H1 (cell line): ENCODE results near the gene ASPRV1. TPM values are rescaled to one million over a fixed set of nuclear protein-coding genes. Genes with fewer than 3 reads are reported as not detected.

Experiments used
- CTCF ChIA-PET: fragments of 300-600 bp; sonication (Branson Sonifier 250); formaldehyde crosslinking; loops from one replicate; lab custom pipeline; 2021; ENCODE audit not compliant: partially characterized antibody; lab: Charles Lee
- POLR2A ChIA-PET: fragments of 300-600 bp; sonication (Branson Sonifier 250); formaldehyde crosslinking; loops from one replicate; lab custom pipeline; 2021; ENCODE audit warnings: inconsistent platforms; ENCODE audit not compliant: partially characterized antibody; lab: Charles Lee
- DNase-seq, 2 experiments: peaks; one replicate each; pipeline versions ENCODE4 v3.0.0 to v3.0.0-alpha.2; 2010 to 2022; ENCODE audit warnings: low spot score in 2 of 2, low read depth in 1 of 2, mixed read lengths in 1 of 2
- FAIRE-seq: peaks from 2 replicates; lab custom pipeline; 2011; peaks lifted over from hg19 to GRCh38; lab: Jason Lieb, UNC
- H2AFZ ChIP-seq: 2 replicates; pipeline ENCODE4 v1.8.1; 2012; ENCODE audit warnings: low read length, inconsistent platforms
- H2AK5ac ChIP-seq: 2 replicates; pipeline ENCODE4 v1.6.1; 2013; ENCODE audit warnings: low read depth, low read length
- H2BK120ac ChIP-seq: replicated peaks from 2 replicates; pipeline ENCODE3; 2013; ENCODE audit warnings: low read depth, low read length, inconsistent platforms
- H2BK12ac ChIP-seq: 2 replicates; pipeline ENCODE4 v1.6.1; 2013; ENCODE audit warnings: low read depth, low read length
- H2BK15ac ChIP-seq: 2 replicates; pipeline ENCODE4 v1.6.1; 2013; ENCODE audit warnings: low read length
- H2BK20ac ChIP-seq: 2 replicates; pipeline ENCODE4 v1.6.1; 2013; ENCODE audit warnings: low read length
- H2BK5ac ChIP-seq: 2 replicates; pipeline ENCODE4 v1.6.1; 2013; ENCODE audit warnings: low read depth, low read length
- H3K14ac ChIP-seq: 2 replicates; pipeline ENCODE4 v1.6.1; 2013; ENCODE audit warnings: inconsistent platforms; ENCODE audit not compliant: insufficient read length
- H3K18ac ChIP-seq: 2 replicates; pipeline ENCODE4 v1.6.1; 2013; ENCODE audit warnings: low read length; ENCODE audit errors: extremely low read depth
- H3K23ac ChIP-seq: 2 replicates; pipeline ENCODE4 v1.6.1; 2013; ENCODE audit warnings: inconsistent platforms; ENCODE audit not compliant: insufficient read length
- H3K23me2 ChIP-seq: 2 replicates; pipeline ENCODE4 v1.6.1; 2013; ENCODE audit warnings: low read depth, low read length
- H3K27ac ChIP-seq: 2 replicates; pipeline ENCODE4 v1.6.1; 2011; ENCODE audit warnings: low read depth, low read length, inconsistent platforms
- H3K27me3 ChIP-seq, 4 experiments: replicated peaks in 1 of 4; 1 replicate in 1 of 4; 2 replicates in 3 of 4; pipeline versions ENCODE4 v1.6.1 to v1.8.1; 2011 to 2013; ENCODE audit warnings: low read length in 3 of 4, mild to moderate bottlenecking in 3 of 4, inconsistent platforms in 2 of 4, mixed read lengths in 2 of 4, moderate library complexity in 1 of 4; ENCODE audit not compliant: control insufficient read depth in 3 of 4, insufficient read depth in 3 of 4; ENCODE audit errors: extremely low read depth in 1 of 4
- H3K36me3 ChIP-seq, 4 experiments: 2 replicates each; pipeline versions ENCODE4 v1.6.1 to v1.8.1; 2011 to 2013; ENCODE audit warnings: mild to moderate bottlenecking in 4 of 4, low read length in 3 of 4, moderate library complexity in 2 of 4, control low read depth in 1 of 4, inconsistent platforms in 1 of 4; ENCODE audit not compliant: insufficient read depth in 4 of 4, control insufficient read depth in 2 of 4
- H3K4ac ChIP-seq: replicated peaks from 2 replicates; pipeline ENCODE3; 2013; ENCODE audit warnings: low read length, low read depth, mixed read lengths, inconsistent platforms; ENCODE audit not compliant: insufficient read length
- H3K4me1 ChIP-seq, 4 experiments: replicated peaks in 1 of 4; 1 replicate in 1 of 4; 2 replicates in 3 of 4; pipeline versions ENCODE4 v1.6.1 to v1.8.1; 2011 to 2013; ENCODE audit warnings: low read length in 3 of 4, inconsistent platforms in 2 of 4, mixed read lengths in 1 of 4; ENCODE audit not compliant: insufficient read depth in 4 of 4, control insufficient read depth in 3 of 4
- H3K4me2 ChIP-seq, 2 experiments: 2 replicates each; pipeline versions ENCODE4 v1.6.1 to v1.8.1; 2011 to 2013; ENCODE audit warnings: low read depth in 2 of 2, low read length in 2 of 2, control low read depth in 1 of 2, inconsistent platforms in 1 of 2, mild to moderate bottlenecking in 1 of 2; ENCODE audit not compliant: insufficient read depth in 1 of 2
- H3K4me3 ChIP-seq, 4 experiments: fragments of 200-600, 300-600 bp in 1 of 4; sonication (generic), shearing (Covaris generic), sonication (Bioruptor Twin) in 1 of 4; 2 replicates each; pipeline versions ENCODE4 v1.5.1 to v1.8.1; 2011 to 2016; ENCODE audit warnings: low read length in 4 of 4, low read depth in 3 of 4, control low read depth in 2 of 4, inconsistent platforms in 2 of 4, mild to moderate bottlenecking in 2 of 4, mixed read lengths in 1 of 4, moderate library complexity in 1 of 4; ENCODE audit not compliant: insufficient read depth in 2 of 4; ENCODE audit errors: extremely low read depth in 1 of 4
- H3K56ac ChIP-seq: replicated peaks from 2 replicates; pipeline ENCODE3; 2013; ENCODE audit warnings: low read depth, mild to moderate bottlenecking, mixed read lengths, low read length, inconsistent platforms; ENCODE audit not compliant: insufficient read length
- H3K79me1 ChIP-seq: 2 replicates; pipeline ENCODE4 v1.6.1; 2013; ENCODE audit warnings: low read depth, low read length, control low read depth
- H3K79me2 ChIP-seq, 2 experiments: 2 replicates each; pipeline versions ENCODE4 v1.6.1 to v1.8.1; 2012 to 2013; ENCODE audit warnings: low read length in 2 of 2, mild to moderate bottlenecking in 2 of 2, inconsistent platforms in 1 of 2; ENCODE audit not compliant: insufficient read depth in 2 of 2, control insufficient read depth in 1 of 2
- H3K9ac ChIP-seq, 4 experiments: replicated peaks in 1 of 4; 1 replicate in 1 of 4; 2 replicates in 3 of 4; pipeline versions ENCODE4 v1.6.1 to v1.8.1; 2011 to 2013; ENCODE audit warnings: low read depth in 3 of 4, low read length in 3 of 4, control low read depth in 2 of 4, mild to moderate bottlenecking in 2 of 4, moderate library complexity in 2 of 4, inconsistent platforms in 1 of 4; ENCODE audit errors: extremely low read depth in 1 of 4
- H3K9me3 ChIP-seq, 2 experiments: 2 replicates each; pipeline versions ENCODE4 v1.6.1 to v1.8.1; 2012 to 2013; ENCODE audit warnings: mild to moderate bottlenecking in 2 of 2, moderate library complexity in 2 of 2, control low read depth in 1 of 2, inconsistent platforms in 1 of 2, low read depth in 1 of 2, low read length in 1 of 2, mixed read lengths in 1 of 2; ENCODE audit not compliant: insufficient read depth in 2 of 2
- H4K20me1 ChIP-seq, 2 experiments: replicated peaks in 1 of 2; 2 replicates each; pipeline versions ENCODE3 to v1.8.1; 2011 to 2013; ENCODE audit warnings: inconsistent platforms in 2 of 2, low read length in 2 of 2, mild to moderate bottlenecking in 1 of 2; ENCODE audit not compliant: insufficient read depth in 2 of 2, control insufficient read depth in 1 of 2
- H4K5ac ChIP-seq: 2 replicates; pipeline ENCODE4 v1.6.1; 2013; ENCODE audit warnings: low read length, low read depth, mixed read lengths, inconsistent platforms; ENCODE audit not compliant: insufficient read length
- H4K8ac ChIP-seq: 2 replicates; pipeline ENCODE4 v1.8.0; 2013; ENCODE audit warnings: mild to moderate bottlenecking, moderate library complexity, low read length, inconsistent platforms; ENCODE audit not compliant: insufficient read depth; ENCODE audit errors: extremely low read depth
- H4K91ac ChIP-seq: replicated peaks from 2 replicates; pipeline ENCODE3; 2013; ENCODE audit warnings: low read length, mixed read lengths, inconsistent platforms; ENCODE audit not compliant: insufficient read length
- BCL11A ChIP-seq, 2 experiments: IDR thresholded peaks; one replicate each; pipeline ENCODE4 v1.6.1; 2011; ENCODE audit warnings: low read depth in 2 of 2, low read length in 2 of 2, mild to moderate bottlenecking in 2 of 2
- CBX8 ChIP-seq: fragments of 300-800, 300-1000 bp; sonication (generic); IDR thresholded peaks from 2 replicates; pipeline ENCODE4 v1.7.1; 2016; ENCODE audit warnings: low read depth, low read length, borderline replicate concordance
- CTBP2 ChIP-seq: IDR thresholded peaks from 2 replicates; pipeline ENCODE4 v1.7.0; 2011; ENCODE audit warnings: borderline replicate concordance, mild to moderate bottlenecking, moderate library complexity, mixed read lengths, low read length; ENCODE audit not compliant: insufficient read depth, insufficient read length
- POU5F1 ChIP-seq: IDR thresholded peaks from 2 replicates; pipeline ENCODE4 v1.6.1; 2011; ENCODE audit warnings: low read depth, mild to moderate bottlenecking, low read length, moderate library complexity
- RAD21 ChIP-seq, 2 experiments: IDR thresholded peaks in 1 of 2; conservative IDR thresholded peaks in 1 of 2; 2 replicates each; pipeline ENCODE4 v1.6.1; 2011; ENCODE audit warnings: low read depth in 2 of 2, low read length in 2 of 2, improper control_type of control experiment in 1 of 2, inconsistent platforms in 1 of 2, mild to moderate bottlenecking in 1 of 2, moderate library complexity in 1 of 2
- RBBP5 ChIP-seq: IDR thresholded peaks from 2 replicates; pipeline ENCODE4 v1.7.1; 2012; ENCODE audit warnings: low read depth, mild to moderate bottlenecking, inconsistent platforms, low read length, moderate library complexity, borderline replicate concordance
- RFX5 ChIP-seq: IDR thresholded peaks from 2 replicates; pipeline ENCODE4 v1.6.1; 2011; ENCODE audit warnings: low read depth, low read length, improper control_type of control experiment, borderline replicate concordance
- SP1 ChIP-seq: IDR thresholded peaks from 2 replicates; pipeline ENCODE4 v1.6.1; 2011; ENCODE audit warnings: low read depth, low read length
- TCF12 ChIP-seq: IDR thresholded peaks from 2 replicates; pipeline ENCODE4 v1.6.1; 2011; ENCODE audit warnings: low read depth, mild to moderate bottlenecking, low read length
- WGBS, 2 experiments: shearing (Covaris generic) in 1 of 2; methylation state at CpG; one replicate each; pipeline versions ENCODE4 v1.1.6 to v1.1.7; 2013 to 2015; ENCODE audit warnings: low lambda C conversion rate in 2 of 2, mixed read lengths in 2 of 2, inconsistent platforms in 1 of 2, low coverage in 1 of 2, missing lambda C conversion rate in 1 of 2; ENCODE audit not compliant: insufficient replicate concordance in 2 of 2, insufficient coverage in 1 of 2, insufficient read length in 1 of 2; ENCODE audit errors: extremely low coverage in 1 of 2, missing lambda C conversion rate in 1 of 2; 5-methylcytosine and 5-hydroxymethylcytosine counted together
- polyA plus RNA-seq, 7 experiments: library from polyadenylated mRNA; depleted of rRNA in 3 of 7; stranded (reverse) in 5 of 7; unstranded in 2 of 7; fragments of >200 nt in 5 of 7; fragments of 200-250 nt in 2 of 7; gene quantifications; 1 replicate in 5 of 7; 2 replicates in 1 of 7; 4 replicates in 1 of 7; pipeline versions ENCODE4 v1.2.1 to v1.2.3, GENCODE V29; 2011 to 2013; ENCODE audit warnings: missing spikeins in 2 of 7, mixed read lengths in 2 of 7
- total RNA-seq: library from RNA; stranded (reverse); fragmentation: NEBNext Ultra II Directional; extraction: Animal tissue kit (Norgen Biotek cat#: 25700); gene quantifications from 2 replicates; pipeline ENCODE4 v1.2.1, GENCODE V29; 2021

ASPRV1 gene
- total and polyA plus RNA-seq, 2 of the 8 experiments (the other 6 are each of a cell fraction or from before 2014, with no cell fraction given): 0.59 to 0.95 TPM

DNA sequence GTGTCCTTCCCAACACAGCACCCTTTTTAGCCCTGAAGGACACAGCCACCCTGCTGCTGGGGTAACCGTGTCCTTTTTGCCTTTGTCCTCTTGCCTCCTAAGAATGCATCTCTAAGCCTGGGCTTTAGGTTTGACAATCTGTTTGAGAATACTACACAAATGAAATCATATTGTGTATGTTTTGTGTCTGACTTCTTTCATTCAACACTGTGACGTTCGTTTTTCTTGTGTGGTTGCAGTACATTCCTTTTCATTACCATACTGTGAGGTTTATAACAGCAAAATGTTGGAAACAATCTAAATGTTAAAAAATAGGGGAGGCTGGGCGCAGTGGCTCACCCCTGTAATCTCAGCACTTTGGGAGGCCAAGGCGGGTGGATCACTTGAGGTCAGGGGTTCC is 11.2 kb downstream of the ASPRV1 start:
- Histone ChIP-seq H2BK15ac (no peak overlapping the region), H3K36me3 (no peaks in the 10 kb centered on the region), H4K20me1 (no peaks in the 10 kb centered on the region), H4K8ac (no peak overlapping the region), H3K56ac (no peak overlapping the region), H3K79me2 (no peaks in the 10 kb centered on the region), H3K27ac (no peak overlapping the region), H2BK12ac (no peak overlapping the region), H4K91ac (no peak overlapping the region), H2AFZ (no peak overlapping the region), H3K23me2 (no peaks in the 10 kb centered on the region), H2BK5ac (no peak overlapping the region), H2BK120ac (no peak overlapping the region), H3K4me3 (no peak overlapping the region), H3K4ac (no peak overlapping the region), H3K23ac (no peak overlapping the region), H3K14ac (no peak overlapping the region), H2AK5ac (no peak overlapping the region), H2BK20ac (no peak overlapping the region), H3K4me1 (no peaks in the 10 kb centered on the region; a peak in 1 of 7 replicates), H3K9me3 (no peaks in the 10 kb centered on the region), H3K9ac (no peak overlapping the region), H3K18ac (no peak overlapping the region), H3K79me1 (no peaks in the 10 kb centered on the region), H3K4me2 (no peak overlapping the region), H3K27me3 (no peaks in the 10 kb centered on the region; a peak in 1 of 7 replicates), H4K5ac (no peak overlapping the region)
- DNase-seq (no peak), FAIRE-seq (no peak)
- 84% methylated on average over 5 of the region's 5 CpGs; no CpG with 5 or more reads in 1 of the 2 experiments for WGBS, 2 experiments
- no peak for TF ChIP-seq RFX5
- TF ChIP-seq TCF12: no peak
- no peak for TF ChIP-seq BCL11A (IDR thresholded peaks at IDR 0.05; ENCODE audit: low read depth in 2 of 2, low read length in 2 of 2)
- TF ChIP-seq CTBP2: no peak
- no peak for TF ChIP-seq RBBP5
- TF ChIP-seq SP1: no peak
- TF ChIP-seq CBX8: no peak
- no peak for TF ChIP-seq RAD21 (IDR thresholded peaks at IDR 0.05 in 1 of 2, conservative IDR thresholded peaks at IDR 0.05 in 1 of 2; ENCODE audit: low read depth in 2 of 2, low read length in 2 of 2)
- TF ChIP-seq POU5F1: no peak
- CTCF ChIA-PET: interaction anchor here (0.9 kb wide), 1 partner anchor 10 kb away, joined by 4 read pairs; no protein-coding TSS in a partner anchor
- POLR2A ChIA-PET: no interaction called here
